ENCODE data around the gene DCTN4. TPM values are rescaled to one million over a fixed set of nuclear protein-coding genes. Genes with fewer than 3 reads are reported as not detected.

The DCTN4 gene
- total and polyA plus RNA-seq, 2 experiments from 2014 or later, result 22.9 to 63.9 TPM

GRCh38 chr5:150777685-150778084 lies 18.9 kb upstream of the DCTN4 start:
- Histone ChIP-seq H2AFZ (peak overlapping the region; percentile 51), H4K20me1 (ENCODE audit: insufficient read depth, poor library complexity, severe bottlenecking) (no peaks in the 10 kb centered on the region), H3K9me2 (replicated peaks; ENCODE audit: insufficient read depth) (no peaks in the 10 kb centered on the region), H3K79me2 (peaks cover 34% of the 10 kb centered on the region), H3K27ac (peak overlapping the region; percentile 83), H3K27me3 (no peaks in the 10 kb centered on the region), H3K4me2 (peak overlapping the region; percentile 77), H3K4me1 (ENCODE audit: insufficient read depth) (peaks cover 28% of the 10 kb centered on the region), H3K9me3 (ENCODE audit: low read depth) (no peaks in the 10 kb centered on the region), H3K4me3 (no peak overlapping the region), H3K36me3 (replicated peaks; ENCODE audit: insufficient read depth, low read depth) (no peaks in the 10 kb centered on the region)
- 48% methylated on average over 3 of the region's 3 CpGs for WGBS (ENCODE audit: low lambda C conversion rate, missing lambda C conversion rate)
- no peak for DNase-seq (ENCODE audit: low spot score)
- TF ChIP-seq EZH2 (IDR thresholded peaks at IDR 0.05; ENCODE audit: borderline replicate concordance) (no peak), CTCF (IDR thresholded peaks at IDR 0.05; ENCODE audit: poor library complexity) (no peak), EZH2phosphoT487 (IDR thresholded peaks at IDR 0.05; ENCODE audit: low read depth, severe bottlenecking, unreplicated experiment) (no peak)

- no peak for TF ChIP-seq EZH2 (IDR thresholded peaks at IDR 0.05; ENCODE audit: borderline replicate concordance)
- peaks cover 6% of the 10 kb centered on the region for H3K79me2 ChIP-seq
- no peaks in the 10 kb centered on the region for H3K36me3 ChIP-seq (replicated peaks; ENCODE audit: insufficient read depth, low read depth)
- no peaks in the 10 kb centered on the region for H4K20me1 ChIP-seq (ENCODE audit: insufficient read depth, poor library complexity, severe bottlenecking)
- H3K4me3 ChIP-seq, result no peak overlapping the region
- 45% methylated on average over 1 of the region's 1 CpG for WGBS (ENCODE audit: low lambda C conversion rate, missing lambda C conversion rate)
- no peaks in the 10 kb centered on the region for H3K9me2 ChIP-seq (replicated peaks; ENCODE audit: insufficient read depth)
- no peak overlapping the region for H2AFZ ChIP-seq
- no peaks in the 10 kb centered on the region for H3K9me3 ChIP-seq (ENCODE audit: low read depth)
- no peak overlapping the region for H3K4me2 ChIP-seq
- H3K4me1 ChIP-seq (ENCODE audit: insufficient read depth), result peaks cover 4% of the 10 kb centered on the region
- DNase-seq (ENCODE audit: low spot score), result no peak
- H3K27ac ChIP-seq, result no peak overlapping the region
- H3K27me3 ChIP-seq, result no peaks in the 10 kb centered on the region
Observed at GRCh38 chr5:150774145-150774544, 15.3 kb upstream of the DCTN4 start.

GRCh38 chr5:150771034-150771795 lies 12.4 kb upstream of the DCTN4 start:
- H3K4me2 ChIP-seq, result no peak overlapping the region
- H2AFZ ChIP-seq, result no peak overlapping the region
- no peak overlapping the region for H3K4me3 ChIP-seq
- H4K20me1 ChIP-seq (ENCODE audit: insufficient read depth, poor library complexity, severe bottlenecking), result no peaks in the 10 kb centered on the region
- H3K27ac ChIP-seq, result no peak overlapping the region
- no peaks in the 10 kb centered on the region for H3K9me2 ChIP-seq (replicated peaks; ENCODE audit: insufficient read depth)
- H3K9me3 ChIP-seq (ENCODE audit: low read depth), result no peaks in the 10 kb centered on the region
- H3K36me3 ChIP-seq (replicated peaks; ENCODE audit: insufficient read depth, low read depth), result no peaks in the 10 kb centered on the region
- H3K79me2 ChIP-seq, result no peaks in the 10 kb centered on the region
- 92% methylated on average over 1 of the region's 1 CpG for WGBS (ENCODE audit: low lambda C conversion rate, missing lambda C conversion rate)
- H3K4me1 ChIP-seq (ENCODE audit: insufficient read depth), result no peaks in the 10 kb centered on the region
- no peaks in the 10 kb centered on the region for H3K27me3 ChIP-seq
- no peak for DNase-seq (ENCODE audit: low spot score)
- TF ChIP-seq EZH2phosphoT487 (IDR thresholded peaks at IDR 0.05; ENCODE audit: low read depth, severe bottlenecking, unreplicated experiment), result no peak
- no peak for TF ChIP-seq EZH2 (IDR thresholded peaks at IDR 0.05; ENCODE audit: borderline replicate concordance)
- TF ChIP-seq CTCF (IDR thresholded peaks at IDR 0.05; ENCODE audit: poor library complexity), result no peak

GRCh38 chr5:150766251-150766650 lies 7.4 kb upstream of the DCTN4 start:
- H2AFZ ChIP-seq, result no peak overlapping the region
- DNase-seq (ENCODE audit: low spot score), result no peak
- H3K79me2 ChIP-seq, result no peaks in the 10 kb centered on the region
- WGBS (ENCODE audit: low lambda C conversion rate, missing lambda C conversion rate), result 77% methylated on average over 2 of the region's 2 CpGs
- TF ChIP-seq CTCF (IDR thresholded peaks at IDR 0.05; ENCODE audit: poor library complexity) (no peak), EZH2 (IDR thresholded peaks at IDR 0.05; ENCODE audit: borderline replicate concordance) (no peak), EZH2phosphoT487 (IDR thresholded peaks at IDR 0.05; ENCODE audit: low read depth, severe bottlenecking, unreplicated experiment) (no peak)
- H3K4me2 ChIP-seq, result no peak overlapping the region
- H3K27me3 ChIP-seq, result no peaks in the 10 kb centered on the region
- no peaks in the 10 kb centered on the region for H4K20me1 ChIP-seq (ENCODE audit: insufficient read depth, poor library complexity, severe bottlenecking)
- no peaks in the 10 kb centered on the region for H3K9me2 ChIP-seq (replicated peaks; ENCODE audit: insufficient read depth)
- H3K4me3 ChIP-seq, result no peak overlapping the region
- no peaks in the 10 kb centered on the region for H3K36me3 ChIP-seq (replicated peaks; ENCODE audit: insufficient read depth, low read depth)
- no peak overlapping the region for H3K27ac ChIP-seq
- peaks cover 11% of the 10 kb centered on the region for H3K4me1 ChIP-seq (ENCODE audit: insufficient read depth)
- no peaks in the 10 kb centered on the region for H3K9me3 ChIP-seq (ENCODE audit: low read depth)

Measured in hepatocyte (in vitro differentiated cells).